ENCODE measurements around the gene ZNF662. TPM values are rescaled to one million over a fixed set of nuclear protein-coding genes. Genes with fewer than 3 reads are reported as not detected.

Gene ZNF662
- total RNA-seq, 2 experiments from 2014 or later, result not detected

DNA sequence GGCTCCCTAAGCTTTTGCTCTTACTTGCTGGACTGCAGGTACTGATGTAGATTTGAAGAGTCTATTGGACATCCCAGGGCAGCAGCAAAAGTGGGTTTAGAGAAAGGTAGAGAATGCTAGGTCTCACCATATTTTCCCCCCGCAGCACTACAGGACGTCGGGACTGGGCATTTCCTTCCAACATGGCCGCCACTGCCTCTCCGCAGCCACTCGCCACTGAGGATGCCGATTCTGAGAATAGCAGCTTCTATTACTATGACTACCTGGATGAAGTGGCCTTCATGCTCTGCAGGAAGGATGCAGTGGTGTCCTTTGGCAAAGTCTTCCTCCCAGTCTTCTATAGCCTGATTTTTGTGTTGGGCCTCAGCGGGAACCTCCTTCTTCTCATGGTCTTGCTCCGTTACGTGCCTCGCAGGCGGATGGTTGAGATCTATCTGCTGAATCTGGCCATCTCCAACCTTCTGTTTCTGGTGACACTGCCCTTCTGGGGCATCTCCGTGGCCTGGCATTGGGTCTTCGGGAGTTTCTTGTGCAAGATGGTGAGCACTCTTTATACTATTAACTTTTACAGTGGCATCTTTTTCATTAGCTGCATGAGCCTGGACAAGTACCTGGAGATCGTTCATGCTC is 41.5 kb upstream of the ZNF662 start:
- no peak for DNase-seq (ENCODE audit: low spot score)
- no peaks in the 10 kb centered on the region for H3K36me3 ChIP-seq (ENCODE audit: insufficient read depth, low read length)
- H3K4me2 ChIP-seq (ENCODE audit: low read length), result no peak overlapping the region
- BruUV-seq (replicated peaks), result no TSS peak
- H4K20me1 ChIP-seq (ENCODE audit: insufficient read depth, low read length), result no peaks in the 10 kb centered on the region
- no peaks in the 10 kb centered on the region for H3K4me1 ChIP-seq (ENCODE audit: insufficient read depth, low read length, poor library complexity, severe bottlenecking)
- H3K9me3 ChIP-seq (ENCODE audit: low read length), result no peaks in the 10 kb centered on the region
- H3K79me2 ChIP-seq (ENCODE audit: insufficient read depth, low read depth, low read length), result no peaks in the 10 kb centered on the region
- no peak overlapping the region for H2AFZ ChIP-seq (ENCODE audit: low read length)
- POLR2A ChIA-PET, result no interaction called here
- CTCF ChIA-PET (ENCODE audit: unreplicated experiment), result no interaction called here
- H3K9me2 ChIP-seq (ENCODE audit: insufficient read depth, low read length), result no peaks in the 10 kb centered on the region
- TF ChIP-seq, protein P1, sequence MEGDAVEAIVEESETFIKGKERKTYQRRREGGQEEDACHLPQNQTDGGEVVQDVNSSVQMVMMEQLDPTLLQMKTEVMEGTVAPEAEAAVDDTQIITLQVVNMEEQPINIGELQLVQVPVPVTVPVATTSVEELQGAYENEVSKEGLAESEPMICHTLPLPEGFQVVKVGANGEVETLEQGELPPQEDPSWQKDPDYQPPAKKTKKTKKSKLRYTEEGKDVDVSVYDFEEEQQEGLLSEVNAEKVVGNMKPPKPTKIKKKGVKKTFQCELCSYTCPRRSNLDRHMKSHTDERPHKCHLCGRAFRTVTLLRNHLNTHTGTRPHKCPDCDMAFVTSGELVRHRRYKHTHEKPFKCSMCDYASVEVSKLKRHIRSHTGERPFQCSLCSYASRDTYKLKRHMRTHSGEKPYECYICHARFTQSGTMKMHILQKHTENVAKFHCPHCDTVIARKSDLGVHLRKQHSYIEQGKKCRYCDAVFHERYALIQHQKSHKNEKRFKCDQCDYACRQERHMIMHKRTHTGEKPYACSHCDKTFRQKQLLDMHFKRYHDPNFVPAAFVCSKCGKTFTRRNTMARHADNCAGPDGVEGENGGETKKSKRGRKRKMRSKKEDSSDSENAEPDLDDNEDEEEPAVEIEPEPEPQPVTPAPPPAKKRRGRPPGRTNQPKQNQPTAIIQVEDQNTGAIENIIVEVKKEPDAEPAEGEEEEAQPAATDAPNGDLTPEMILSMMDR (conservative IDR thresholded peaks at IDR 0.05; ENCODE audit: low read length), result no peak
- no peak for TF ChIP-seq EZH2phosphoT487 (IDR thresholded peaks at IDR 0.05; ENCODE audit: borderline replicate concordance, low read depth, low read length)
- intact Hi-C loops (cut with micrococcal nuclease; ENCODE audit: unreplicated experiment), result no loop called here
- H3K27ac ChIP-seq (ENCODE audit: low read depth, low read length, poor library complexity, severe bottlenecking), result no peak overlapping the region
- no peak overlapping the region for H3K4me3 ChIP-seq (ENCODE audit: low read depth, low read length, poor library complexity, severe bottlenecking)

DNA sequence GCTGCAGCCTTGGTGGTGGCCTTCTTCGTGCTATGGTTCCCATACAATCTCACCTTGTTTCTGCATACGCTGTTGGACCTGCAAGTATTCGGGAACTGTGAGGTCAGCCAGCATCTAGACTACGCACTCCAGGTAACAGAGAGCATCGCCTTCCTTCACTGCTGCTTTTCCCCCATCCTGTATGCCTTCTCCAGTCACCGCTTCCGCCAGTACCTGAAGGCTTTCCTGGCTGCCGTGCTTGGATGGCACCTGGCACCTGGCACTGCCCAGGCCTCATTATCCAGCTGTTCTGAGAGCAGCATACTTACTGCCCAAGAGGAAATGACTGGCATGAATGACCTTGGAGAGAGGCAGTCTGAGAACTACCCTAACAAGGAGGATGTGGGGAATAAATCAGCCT is 40.7 kb upstream of the ZNF662 start:
- H3K9me3 ChIP-seq (ENCODE audit: low read length), result no peaks in the 10 kb centered on the region
- no peak overlapping the region for H2AFZ ChIP-seq (ENCODE audit: low read length)
- H3K4me1 ChIP-seq (ENCODE audit: insufficient read depth, low read length, poor library complexity, severe bottlenecking), result no peaks in the 10 kb centered on the region
- intact Hi-C loops (cut with micrococcal nuclease; ENCODE audit: unreplicated experiment), result no loop called here
- no peak overlapping the region for H3K27ac ChIP-seq (ENCODE audit: low read depth, low read length, poor library complexity, severe bottlenecking)
- POLR2A ChIA-PET, result no interaction called here
- no peak overlapping the region for H3K4me3 ChIP-seq (ENCODE audit: low read depth, low read length, poor library complexity, severe bottlenecking)
- CTCF ChIA-PET (ENCODE audit: unreplicated experiment), result no interaction called here
- no peaks in the 10 kb centered on the region for H3K9me2 ChIP-seq (ENCODE audit: insufficient read depth, low read length)
- H3K4me2 ChIP-seq (ENCODE audit: low read length), result no peak overlapping the region
- no peaks in the 10 kb centered on the region for H3K79me2 ChIP-seq (ENCODE audit: insufficient read depth, low read depth, low read length)
- no TSS peak for BruUV-seq (replicated peaks)
- TF ChIP-seq, protein P1 (conservative IDR thresholded peaks at IDR 0.05; ENCODE audit: low read length), result no peak
- TF ChIP-seq EZH2phosphoT487 (IDR thresholded peaks at IDR 0.05; ENCODE audit: borderline replicate concordance, low read depth, low read length), result no peak
- no peaks in the 10 kb centered on the region for H4K20me1 ChIP-seq (ENCODE audit: insufficient read depth, low read length)
- no peaks in the 10 kb centered on the region for H3K36me3 ChIP-seq (ENCODE audit: insufficient read depth, low read length)
- no peak for DNase-seq (ENCODE audit: low spot score)

DNA sequence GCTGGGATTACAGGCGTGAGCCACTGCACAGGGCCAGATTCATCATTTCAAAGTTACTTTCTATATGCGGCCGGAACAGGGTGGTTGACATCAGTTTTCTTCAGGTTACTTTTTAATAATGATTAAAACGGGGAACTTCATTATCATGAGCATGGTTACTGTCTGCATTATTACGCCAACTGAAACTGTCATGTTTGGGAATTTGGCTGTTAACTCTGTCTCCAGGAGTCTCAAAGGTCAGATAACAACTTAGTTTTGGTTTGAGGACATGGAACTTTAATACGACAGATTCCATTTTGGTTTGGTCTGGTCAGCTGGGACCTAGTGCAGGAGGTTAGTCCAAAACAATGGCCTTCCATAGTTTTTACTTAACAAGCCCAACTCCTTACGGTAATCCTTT is 38.8 kb upstream of the ZNF662 start:
- no peak for DNase-seq (ENCODE audit: low spot score)
- BruUV-seq (replicated peaks), result no TSS peak
- Histone ChIP-seq H3K27ac (ENCODE audit: low read depth, low read length, poor library complexity, severe bottlenecking) (no peak overlapping the region), H3K4me3 (ENCODE audit: low read depth, low read length, poor library complexity, severe bottlenecking) (no peak overlapping the region), H3K9me3 (ENCODE audit: low read length) (no peaks in the 10 kb centered on the region), H4K20me1 (ENCODE audit: insufficient read depth, low read length) (no peaks in the 10 kb centered on the region), H2AFZ (ENCODE audit: low read length) (no peak overlapping the region), H3K79me2 (ENCODE audit: insufficient read depth, low read depth, low read length) (no peaks in the 10 kb centered on the region), H3K4me1 (ENCODE audit: insufficient read depth, low read length, poor library complexity, severe bottlenecking) (no peaks in the 10 kb centered on the region), H3K36me3 (ENCODE audit: insufficient read depth, low read length) (no peaks in the 10 kb centered on the region), H3K9me2 (ENCODE audit: insufficient read depth, low read length) (no peaks in the 10 kb centered on the region), H3K4me2 (ENCODE audit: low read length) (no peak overlapping the region)
- POLR2A ChIA-PET, result no interaction called here
- TF ChIP-seq, protein P1 (conservative IDR thresholded peaks at IDR 0.05; ENCODE audit: low read length), result no peak
- no peak for TF ChIP-seq EZH2phosphoT487 (IDR thresholded peaks at IDR 0.05; ENCODE audit: borderline replicate concordance, low read depth, low read length)
- CTCF ChIA-PET (ENCODE audit: unreplicated experiment), result no interaction called here
- intact Hi-C loops (cut with micrococcal nuclease; ENCODE audit: unreplicated experiment), result no loop called here

Measured in OCI-LY7 (cell line).